Measurements from ENCODE around the gene OLFM1.
"Not testable (repeated sequence)": the region's sequence is repeated elsewhere in the genome, so short reads cannot be mapped to it uniquely, and the experiment has no call there.

The OLFM1 gene

GRCh38 chr9:135056541-135056940, 30.9 kb upstream of the OLFM1 start:
- in situ Hi-C loops (cut with MboI; ENCODE audit: low sequenced_read_pairs), result no loop called here

GRCh38 chr9:135060461-135061116, 26.9 kb upstream of the OLFM1 start:
- in situ Hi-C loops (cut with MboI; ENCODE audit: low sequenced_read_pairs), result no loop called here

- in situ Hi-C loops (cut with MboI; ENCODE audit: low sequenced_read_pairs), result no loop called here
These were observed 26.0 kb upstream of the OLFM1 start for GRCh38 chr9:135061441-135061840.

GRCh38 chr9:135062254-135062653, 25.2 kb upstream of the OLFM1 start:
- in situ Hi-C loops (cut with MboI; ENCODE audit: low sequenced_read_pairs), result no loop called here

- in situ Hi-C loops (cut with MboI; ENCODE audit: low sequenced_read_pairs), result not testable (repeated sequence)
These were observed 24.0 kb upstream of the OLFM1 start for GRCh38 chr9:135063466-135063865.

GRCh38 chr9:135063888-135064287, 23.6 kb upstream of the OLFM1 start:
- in situ Hi-C loops (cut with MboI; ENCODE audit: low sequenced_read_pairs), result not testable (repeated sequence)

- in situ Hi-C loops (cut with MboI; ENCODE audit: low sequenced_read_pairs), result no loop called here
These were observed 22.3 kb upstream of the OLFM1 start for GRCh38 chr9:135065151-135065550.

GRCh38 chr9:135065804-135066203, 21.7 kb upstream of the OLFM1 start:
- in situ Hi-C loops (cut with MboI; ENCODE audit: low sequenced_read_pairs), result no loop called here

GRCh38 chr9:135066291-135066690, 21.2 kb upstream of the OLFM1 start:
- in situ Hi-C loops (cut with MboI; ENCODE audit: low sequenced_read_pairs), result no loop called here

- in situ Hi-C loops (cut with MboI; ENCODE audit: low sequenced_read_pairs), result no loop called here
These were observed 20.3 kb upstream of the OLFM1 start for GRCh38 chr9:135067096-135067710.

GRCh38 chr9:135068776-135069415, 18.6 kb upstream of the OLFM1 start:
- in situ Hi-C loops (cut with MboI; ENCODE audit: low sequenced_read_pairs), result no loop called here

GRCh38 chr9:135069558-135070197, 17.8 kb upstream of the OLFM1 start:
- in situ Hi-C loops (cut with MboI; ENCODE audit: low sequenced_read_pairs), result no loop called here

GRCh38 chr9:135070198-135070951, 17.1 kb upstream of the OLFM1 start:
- in situ Hi-C loops (cut with MboI; ENCODE audit: low sequenced_read_pairs), result no loop called here

GRCh38 chr9:135070964-135071735, 16.3 kb upstream of the OLFM1 start:
- in situ Hi-C loops (cut with MboI; ENCODE audit: low sequenced_read_pairs), result no loop called here

- in situ Hi-C loops (cut with MboI; ENCODE audit: low sequenced_read_pairs), result no loop called here
These were observed 14.3 kb upstream of the OLFM1 start for GRCh38 chr9:135073081-135073740.

GRCh38 chr9:135073741-135074305, 13.6 kb upstream of the OLFM1 start:
- in situ Hi-C loops (cut with MboI; ENCODE audit: low sequenced_read_pairs), result no loop called here

GRCh38 chr9:135074354-135075233, 12.9 kb upstream of the OLFM1 start:
- in situ Hi-C loops (cut with MboI; ENCODE audit: low sequenced_read_pairs), result no loop called here
